H9 (cell line): ENCODE data around the gene ETV3L. TPM values are rescaled to one million over a fixed set of nuclear protein-coding genes. Genes with fewer than 3 reads are reported as not detected.
A peak's percentile ranks its signal among the peaks of the same experiment; 100 is the strongest.

Source experiments
- DNase-seq: peaks from one replicate; pipeline ENCODE4 v3.0.0-alpha.2; 2017
- H2AFZ ChIP-seq: one replicate; pipeline ENCODE4 v1.6.1; 2013; ENCODE audit warnings: mild to moderate bottlenecking, low read length, control low read depth, moderate library complexity
- H2AK5ac ChIP-seq: 2 replicates; pipeline ENCODE4 v1.6.1; 2013; ENCODE audit warnings: low read length, control low read depth, mixed read lengths; ENCODE audit not compliant: insufficient read length
- H2BK120ac ChIP-seq: one replicate; pipeline ENCODE4 v1.6.1; 2013; ENCODE audit warnings: low read depth, mild to moderate bottlenecking, low read length, control low read depth, inconsistent platforms; ENCODE audit not compliant: poor library complexity, severe bottlenecking
- H2BK12ac ChIP-seq: 2 replicates; pipeline ENCODE4 v1.6.1; 2013; ENCODE audit warnings: low read length, control low read depth, mixed read lengths, low read depth; ENCODE audit not compliant: insufficient read length
- H2BK15ac ChIP-seq: 2 replicates; pipeline ENCODE4 v1.6.1; 2013; ENCODE audit warnings: low read depth, low read length, control low read depth
- H2BK20ac ChIP-seq: one replicate; pipeline ENCODE4 v1.6.1; 2013; ENCODE audit warnings: low read depth, mild to moderate bottlenecking, low read length, control low read depth, inconsistent platforms; ENCODE audit not compliant: poor library complexity, severe bottlenecking
- H2BK5ac ChIP-seq: 2 replicates; pipeline ENCODE4 v1.6.1; 2013; ENCODE audit warnings: low read length, control low read depth, mixed read lengths; ENCODE audit not compliant: insufficient read length
- H3K14ac ChIP-seq: 2 replicates; pipeline ENCODE4 v1.6.1; 2013; ENCODE audit warnings: low read length, control low read depth; ENCODE audit not compliant: insufficient read depth
- H3K18ac ChIP-seq: 2 replicates; pipeline ENCODE4 v1.6.1; 2013; ENCODE audit warnings: low read depth, mild to moderate bottlenecking, mixed read lengths, low read length, control low read depth; ENCODE audit not compliant: insufficient read length
- H3K23ac ChIP-seq: 2 replicates; pipeline ENCODE4 v1.6.1; 2013; ENCODE audit warnings: low read length, control low read depth, mixed read lengths, low read depth; ENCODE audit not compliant: insufficient read length
- H3K23me2 ChIP-seq: 2 replicates; pipeline ENCODE4 v1.6.1; 2013; ENCODE audit warnings: low read depth, mild to moderate bottlenecking, mixed read lengths, low read length, control low read depth; ENCODE audit not compliant: insufficient read length, poor library complexity, severe bottlenecking
- H3K27ac ChIP-seq: 2 replicates; pipeline ENCODE4 v1.5.1; 2013; ENCODE audit warnings: low read length, control low read depth, mixed read lengths, low read depth; ENCODE audit not compliant: insufficient read length
- H3K27me3 ChIP-seq: 2 replicates; pipeline ENCODE4 v1.6.1; 2013; ENCODE audit warnings: low read length, control low read depth, inconsistent platforms; ENCODE audit not compliant: insufficient read depth
- H3K4ac ChIP-seq: 2 replicates; pipeline ENCODE4 v1.6.1; 2013; ENCODE audit warnings: low read depth, mild to moderate bottlenecking, control low read depth, inconsistent platforms, low read length, moderate library complexity
- H3K4me1 ChIP-seq: 2 replicates; pipeline ENCODE4 v1.6.1; 2013; ENCODE audit warnings: low read length, control low read depth, inconsistent platforms; ENCODE audit not compliant: insufficient read depth
- H3K4me2 ChIP-seq: 2 replicates; pipeline ENCODE4 v1.6.1; 2013; ENCODE audit warnings: low read length, control low read depth, mixed read lengths; ENCODE audit not compliant: insufficient read length, insufficient read depth
- H3K56ac ChIP-seq: 2 replicates; pipeline ENCODE4 v1.6.1; 2013; ENCODE audit warnings: low read depth, mild to moderate bottlenecking, mixed read lengths, low read length, control low read depth; ENCODE audit not compliant: insufficient read length
- H3K79me1 ChIP-seq: 2 replicates; pipeline ENCODE4 v1.6.1; 2013; ENCODE audit warnings: low read depth, mild to moderate bottlenecking, moderate library complexity, low read length, control low read depth, inconsistent platforms; ENCODE audit not compliant: insufficient read depth, poor library complexity, severe bottlenecking
- H3K79me2 ChIP-seq: 2 replicates; pipeline ENCODE4 v1.6.1; 2013; ENCODE audit warnings: low read length, control low read depth, inconsistent platforms; ENCODE audit not compliant: insufficient read depth
- H3K9ac ChIP-seq: 2 replicates; pipeline ENCODE4 v1.6.1; 2013; ENCODE audit warnings: low read length, control low read depth, mixed read lengths; ENCODE audit not compliant: insufficient read length; ENCODE audit errors: extremely low read depth
- H3K9me3 ChIP-seq: one replicate; pipeline ENCODE4 v1.6.1; 2013; ENCODE audit warnings: low read depth, low read length, inconsistent platforms; ENCODE audit not compliant: control insufficient read depth
- H3T11ph ChIP-seq: one replicate; pipeline ENCODE4 v1.6.1; 2013; ENCODE audit warnings: mild to moderate bottlenecking, low read length, control low read depth, inconsistent platforms
- H4K20me1 ChIP-seq: one replicate; pipeline ENCODE4 v1.6.1; 2013; ENCODE audit not compliant: control insufficient read depth, insufficient read length, insufficient read depth
- H4K5ac ChIP-seq: 2 replicates; pipeline ENCODE4 v1.6.1; 2013; ENCODE audit warnings: low read depth, mild to moderate bottlenecking, mixed read lengths, low read length, control low read depth; ENCODE audit not compliant: insufficient read length
- H4K8ac ChIP-seq: replicated peaks from 2 replicates; pipeline ENCODE4 v1.6.1; 2013; ENCODE audit warnings: low read length, control low read depth, mixed read lengths, low read depth; ENCODE audit not compliant: insufficient read length
- H4K91ac ChIP-seq: 2 replicates; pipeline ENCODE4 v1.6.1; 2013; ENCODE audit warnings: low read depth, mild to moderate bottlenecking, moderate library complexity, mixed read lengths, low read length, control low read depth; ENCODE audit not compliant: insufficient read length
- H3K27ac Mint-ChIP-seq, 3 experiments: 2 replicates in 2 of 3; 3 replicates in 1 of 3; pipeline ENCODE4 v1.8.0; 2020 to 2021; ENCODE audit warnings: mixed read lengths in 3 of 3, mild to moderate bottlenecking in 1 of 3, moderate library complexity in 1 of 3
- H3K27me3 Mint-ChIP-seq: 2 replicates; pipeline ENCODE4 v1.8.0; 2021; ENCODE audit warnings: low read depth, mild to moderate bottlenecking, moderate library complexity, mixed read lengths
- H3K36me3 Mint-ChIP-seq, 3 experiments: 2 replicates in 2 of 3; 3 replicates in 1 of 3; pipeline ENCODE4 v1.8.0; 2020 to 2021; ENCODE audit warnings: low read depth in 3 of 3, mixed read lengths in 3 of 3; ENCODE audit not compliant: insufficient read depth in 1 of 3
- H3K4me1 Mint-ChIP-seq, 2 experiments: 2 replicates each; pipeline ENCODE4 v1.8.0; 2020; ENCODE audit warnings: mixed read lengths in 2 of 2
- H3K4me3 Mint-ChIP-seq, 2 experiments: 2 replicates in 1 of 2; 3 replicates in 1 of 2; pipeline ENCODE4 v1.8.0; 2020 to 2021; ENCODE audit warnings: mild to moderate bottlenecking in 2 of 2, mixed read lengths in 2 of 2, moderate library complexity in 1 of 2
- H3K9me3 Mint-ChIP-seq, 2 experiments: 2 replicates in 1 of 2; 3 replicates in 1 of 2; pipeline ENCODE4 v1.8.0; 2020; ENCODE audit warnings: mild to moderate bottlenecking in 2 of 2, mixed read lengths in 2 of 2, moderate library complexity in 1 of 2
- WGBS: extraction: QIAGEN DNeasy Blood & Tissue Kit; methylation state at CpG from one replicate; pipeline ENCODE4 v1.1.7; 2013; ENCODE audit warnings: missing lambda C conversion rate, low lambda C conversion rate, mixed read lengths; ENCODE audit not compliant: insufficient read length; ENCODE audit errors: extremely low coverage; 5-methylcytosine and 5-hydroxymethylcytosine counted together
- total RNA-seq: library from RNA; stranded (reverse); gene quantifications from 2 replicates; pipeline ENCODE4 v1.2.1, GENCODE V29; 2021
- TF ChIP-seq, protein P1 (sequence below): fragments of 200-600 bp; sonication (generic); conservative IDR thresholded peaks from 3 replicates; pipeline ENCODE4 v1.8.0; 2021; ENCODE audit warnings: antibody characterized with exemption, mild to moderate bottlenecking

Gene ETV3L
- total RNA-seq, 1 experiment from 2014 or later, result 0.96 TPM

DNA sequence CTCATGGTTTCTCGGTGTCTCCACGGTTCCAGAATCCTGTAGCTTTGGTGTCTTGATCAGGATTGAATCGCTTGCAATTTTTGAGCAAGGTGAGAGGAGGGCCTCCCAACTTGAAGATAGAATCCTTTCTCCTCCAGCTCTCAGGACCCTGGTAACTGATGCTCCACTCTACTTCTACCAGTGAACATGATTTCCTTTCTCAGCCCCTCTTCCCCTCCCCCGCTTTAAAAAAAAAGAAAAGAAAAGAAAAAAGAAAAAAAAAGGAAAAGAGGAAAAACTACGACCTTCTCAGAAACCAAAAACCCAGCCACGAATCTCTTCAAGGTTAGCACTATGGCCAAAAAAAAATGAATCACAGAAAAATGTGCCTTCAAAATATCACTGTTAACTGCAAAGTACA lies 55.3 kb downstream of the ETV3L start:
- no peak overlapping the region for H2BK5ac ChIP-seq

More for the DNA sequence above, 55.3 kb downstream of the ETV3L start:
- Histone ChIP-seq H3K23me2 (peaks cover 23% of the 10 kb centered on the region), H2BK15ac (no peak overlapping the region), H3K18ac (no peak overlapping the region), H4K20me1 (no peaks in the 10 kb centered on the region), H3K56ac (no peak overlapping the region), H2BK20ac (no peak overlapping the region), H2BK120ac (no peak overlapping the region), H3K23ac (no peak overlapping the region), H3K79me2 (peaks cover 21% of the 10 kb centered on the region; the same call in 1 of the 2 replicates), H3K27ac (no peak overlapping the region), H4K91ac (no peak overlapping the region), H3T11ph (no peak overlapping the region), H3K4ac (no peak overlapping the region), H3K27me3 (no peaks in the 10 kb centered on the region), H2BK12ac (no peak overlapping the region), H2AFZ (no peak overlapping the region), H3K9me3 (no peaks in the 10 kb centered on the region), H2AK5ac (no peak overlapping the region), H3K14ac (no peak overlapping the region), H3K4me1 (peaks cover 10% of the 10 kb centered on the region), H3K9ac (peak overlapping the region; percentile 63), H3K4me2 (peak overlapping the region; percentile 86), H3K79me1 (peaks cover 14% of the 10 kb centered on the region), H4K8ac (no peak overlapping the region), H4K5ac (no peak overlapping the region)
- Mint-ChIP-seq H3K4me3 (peak overlapping the region; percentile 86 to 91), H3K27ac (peak overlapping the region; percentile 11 to 31 (median 27); a peak in 3 of 7 replicates), H3K4me1 (peaks cover 52 to 54% of the 10 kb centered on the region in 2 experiments), H3K27me3 (no peaks in the 10 kb centered on the region; the same call in 1 of the 2 replicates), H3K9me3 (no peaks in the 10 kb centered on the region), H3K36me3 (peaks cover 0 to 6% (median 3%) of the 10 kb centered on the region in 3 experiments; a peak in 5 of 7 replicates)
- DNase-seq, result no peak
- TF ChIP-seq, protein P1, sequence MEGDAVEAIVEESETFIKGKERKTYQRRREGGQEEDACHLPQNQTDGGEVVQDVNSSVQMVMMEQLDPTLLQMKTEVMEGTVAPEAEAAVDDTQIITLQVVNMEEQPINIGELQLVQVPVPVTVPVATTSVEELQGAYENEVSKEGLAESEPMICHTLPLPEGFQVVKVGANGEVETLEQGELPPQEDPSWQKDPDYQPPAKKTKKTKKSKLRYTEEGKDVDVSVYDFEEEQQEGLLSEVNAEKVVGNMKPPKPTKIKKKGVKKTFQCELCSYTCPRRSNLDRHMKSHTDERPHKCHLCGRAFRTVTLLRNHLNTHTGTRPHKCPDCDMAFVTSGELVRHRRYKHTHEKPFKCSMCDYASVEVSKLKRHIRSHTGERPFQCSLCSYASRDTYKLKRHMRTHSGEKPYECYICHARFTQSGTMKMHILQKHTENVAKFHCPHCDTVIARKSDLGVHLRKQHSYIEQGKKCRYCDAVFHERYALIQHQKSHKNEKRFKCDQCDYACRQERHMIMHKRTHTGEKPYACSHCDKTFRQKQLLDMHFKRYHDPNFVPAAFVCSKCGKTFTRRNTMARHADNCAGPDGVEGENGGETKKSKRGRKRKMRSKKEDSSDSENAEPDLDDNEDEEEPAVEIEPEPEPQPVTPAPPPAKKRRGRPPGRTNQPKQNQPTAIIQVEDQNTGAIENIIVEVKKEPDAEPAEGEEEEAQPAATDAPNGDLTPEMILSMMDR, result no peak
- WGBS, result no CpG with 5 or more reads among the region's 6 CpGs
